ENCODE measurements around the gene BMPR1B.
"Not testable (repeated sequence)": the region's sequence is repeated elsewhere in the genome, so short reads cannot be mapped to it uniquely, and the experiment has no call there.

BMPR1B gene

GRCh38 chr4:95059663-95060062, 301.9 kb downstream of the BMPR1B start:
- H3F3A ChIP-seq (ENCODE audit: control insufficient read depth, insufficient read depth), result no peaks in the 10 kb centered on the region
- no peaks in the 10 kb centered on the region for H4K20me1 ChIP-seq (ENCODE audit: control insufficient read depth, insufficient read depth, low read depth, low read length)
- H3K36me3 ChIP-seq (ENCODE audit: control insufficient read depth, low read length), result no peaks in the 10 kb centered on the region
- H3K79me2 ChIP-seq (ENCODE audit: control insufficient read depth, low read length), result no peaks in the 10 kb centered on the region
- H3K27ac ChIP-seq (ENCODE audit: low read depth, low read length), result no peak overlapping the region
- H3K4me2 ChIP-seq (ENCODE audit: low read length), result no peak overlapping the region
- H3K4me1 ChIP-seq (ENCODE audit: control insufficient read depth, low read length), result peaks cover 4% of the 10 kb centered on the region; the same call in 1 of the 2 replicates
- H3K27me3 ChIP-seq (ENCODE audit: control insufficient read depth, low read length), result no peaks in the 10 kb centered on the region
- H3K9me3 ChIP-seq (ENCODE audit: control insufficient read depth, insufficient read depth, low read length), result no peaks in the 10 kb centered on the region
- H3K9me2 ChIP-seq (replicated peaks; ENCODE audit: control insufficient read depth, low read length), result no peaks in the 10 kb centered on the region
- H3K4me3 ChIP-seq (ENCODE audit: low read length), result no peak overlapping the region
- no peak for TF ChIP-seq CTCF (IDR thresholded peaks at IDR 0.05; ENCODE audit: low read depth, low read length, poor library complexity, severe bottlenecking)
- no peak for TF ChIP-seq EZH2phosphoT487 (IDR thresholded peaks at IDR 0.05; ENCODE audit: borderline replicate concordance, low read length)

- no peaks in the 10 kb centered on the region for H4K20me1 ChIP-seq (ENCODE audit: control insufficient read depth, insufficient read depth, low read depth, low read length)
- no peaks in the 10 kb centered on the region for H3K79me2 ChIP-seq (ENCODE audit: control insufficient read depth, low read length)
- no peak overlapping the region for H3K4me3 ChIP-seq (ENCODE audit: low read length)
- no peaks in the 10 kb centered on the region for H3K9me2 ChIP-seq (replicated peaks; ENCODE audit: control insufficient read depth, low read length)
- H3K4me1 ChIP-seq (ENCODE audit: control insufficient read depth, low read length), result peaks cover 4% of the 10 kb centered on the region; the same call in 1 of the 2 replicates
- H3F3A ChIP-seq (ENCODE audit: control insufficient read depth, insufficient read depth), result no peaks in the 10 kb centered on the region
- H3K36me3 ChIP-seq (ENCODE audit: control insufficient read depth, low read length), result no peaks in the 10 kb centered on the region
- no peaks in the 10 kb centered on the region for H3K27me3 ChIP-seq (ENCODE audit: control insufficient read depth, low read length)
- H3K9me3 ChIP-seq (ENCODE audit: control insufficient read depth, insufficient read depth, low read length), result no peaks in the 10 kb centered on the region
- H3K4me2 ChIP-seq (ENCODE audit: low read length), result no peak overlapping the region
- TF ChIP-seq EZH2phosphoT487 (IDR thresholded peaks at IDR 0.05; ENCODE audit: borderline replicate concordance, low read length) (no peak), CTCF (IDR thresholded peaks at IDR 0.05; ENCODE audit: low read depth, low read length, poor library complexity, severe bottlenecking) (no peak)
- no peak overlapping the region for H3K27ac ChIP-seq (ENCODE audit: low read depth, low read length)
Observed at GRCh38 chr4:95061220-95061619, 303.5 kb downstream of the BMPR1B start.

- H3K9me3 ChIP-seq (ENCODE audit: control insufficient read depth, insufficient read depth, low read length); H3F3A ChIP-seq (ENCODE audit: control insufficient read depth, insufficient read depth); H3K9me2 ChIP-seq (replicated peaks; ENCODE audit: control insufficient read depth, low read length); H3K27me3 ChIP-seq (ENCODE audit: control insufficient read depth, low read length); H3K27ac ChIP-seq (ENCODE audit: low read depth, low read length); H3K4me1 ChIP-seq (ENCODE audit: control insufficient read depth, low read length); H4K20me1 ChIP-seq (ENCODE audit: control insufficient read depth, insufficient read depth, low read depth, low read length); H3K36me3 ChIP-seq (ENCODE audit: control insufficient read depth, low read length); H3K4me3 ChIP-seq (ENCODE audit: low read length); H3K4me2 ChIP-seq (ENCODE audit: low read length); H3K79me2 ChIP-seq (ENCODE audit: control insufficient read depth, low read length): not testable (repeated sequence)
Observed at GRCh38 chr4:95061801-95062200, 304.0 kb downstream of the BMPR1B start.

GRCh38 chr4:95066050-95066449, 308.3 kb downstream of the BMPR1B start:
- Histone ChIP-seq H3K27ac (ENCODE audit: low read depth, low read length) (no peak overlapping the region), H3K27me3 (ENCODE audit: control insufficient read depth, low read length) (no peaks in the 10 kb centered on the region), H3K9me3 (ENCODE audit: control insufficient read depth, insufficient read depth, low read length) (no peaks in the 10 kb centered on the region), H4K20me1 (ENCODE audit: control insufficient read depth, insufficient read depth, low read depth, low read length) (no peaks in the 10 kb centered on the region), H3K9me2 (replicated peaks; ENCODE audit: control insufficient read depth, low read length) (no peaks in the 10 kb centered on the region), H3K4me2 (ENCODE audit: low read length) (no peak overlapping the region), H3K4me1 (ENCODE audit: control insufficient read depth, low read length) (peaks cover 4% of the 10 kb centered on the region; the same call in 1 of the 2 replicates), H3F3A (ENCODE audit: control insufficient read depth, insufficient read depth) (no peaks in the 10 kb centered on the region), H3K79me2 (ENCODE audit: control insufficient read depth, low read length) (no peaks in the 10 kb centered on the region), H3K4me3 (ENCODE audit: low read length) (no peak overlapping the region), H3K36me3 (ENCODE audit: control insufficient read depth, low read length) (no peaks in the 10 kb centered on the region)
- TF ChIP-seq CTCF (IDR thresholded peaks at IDR 0.05; ENCODE audit: low read depth, low read length, poor library complexity, severe bottlenecking) (no peak), EZH2phosphoT487 (IDR thresholded peaks at IDR 0.05; ENCODE audit: borderline replicate concordance, low read length) (no peak)

All from DOHH2 (cell line).